Right ventricle myocardium superior (tissue), 1 donor: ENCODE results near the gene CLDND1. TPM values are rescaled to one million over a fixed set of nuclear protein-coding genes. Genes with fewer than 3 reads are reported as not detected.
"Not testable (repeated sequence)": the region's sequence is repeated elsewhere in the genome, so short reads cannot be mapped to it uniquely, and the experiment has no call there.

Source experiments
- ATAC-seq: fragments of 200-7000 bp; cut with Tn5 transposase; one replicate; pipeline ENCODE4 v1.9.1; 2020; ENCODE audit warnings: mild to moderate bottlenecking; ENCODE audit not compliant: poor library complexity
- DNase-seq: peaks from one replicate; pipeline ENCODE4 v3.0.0-alpha.2; 2020
- intact Hi-C: fragments of 100-400 bp; cut with DNase I; formaldehyde crosslinking; loops from one replicate; pipeline ENCODE4 v1.11.2; 2022
- long read RNA-seq: library from polyadenylated mRNA; unstranded; transcript quantifications from one replicate; pipeline ENCODE4 v2.0.0, GENCODE V29; 2021
- total RNA-seq: library from RNA; stranded (reverse); fragmentation: NEBNext Ultra II Directional; extraction: Animal tissue kit (Norgen Biotek cat#: 25700); gene quantifications from one replicate; pipeline ENCODE4 v1.2.1, GENCODE V29; 2021
- donor health status: DM: no; HTN: yes; CAD: no; lungs with severe emphysema.

CLDND1 gene
- total RNA-seq = 72.5 TPM
- long read RNA-seq, transcript CLDND1-223 (4 exons, 642 nt) = minor isoform, 8 of 114 reads
- long read RNA-seq, transcript CLDND1-201 (5 exons, 2,161 nt) = major isoform, 64 of 114 reads
- long read RNA-seq, partial matches to known transcripts = 5 of 114 reads
- long read RNA-seq, other reads (novel, unspliced or antisense) = 27 of 114 reads

GRCh38 chr3:98522544-98523281, at the start of gene CLDND1:
Gene CLDND1 (minus strand): TSS chr3:98522902. CDS start chr3:98521424, 1,478 bp downstream.
- intact Hi-C loops = no loop called here
- DNase-seq (peak; percentile 99), ATAC-seq (peak; percentile 100)

DNA sequence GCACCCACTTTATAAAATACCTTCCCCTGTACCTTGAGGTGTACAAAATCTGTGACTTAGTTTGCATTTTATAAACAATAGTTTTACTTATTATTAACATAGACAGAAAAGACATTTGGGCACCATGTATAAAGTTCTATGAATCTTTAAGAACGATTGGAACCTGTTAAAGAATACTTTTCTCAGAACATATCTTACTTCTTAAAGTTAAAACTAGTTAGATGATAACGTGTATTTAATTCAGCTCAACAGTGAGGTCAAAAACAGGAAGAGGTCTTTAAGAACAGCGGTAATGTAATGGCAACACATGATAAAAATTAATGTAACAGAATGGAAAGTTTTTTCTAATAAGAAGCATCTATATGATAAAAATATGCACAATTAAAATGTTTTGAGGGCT, 45.7 kb upstream of the CLDND1 start:
- ATAC-seq = no peak
- intact Hi-C loops = no loop called here
- no peak for DNase-seq

GRCh38 chr3:98567666-98568270, 45.1 kb upstream of the CLDND1 start:
- intact Hi-C loops = no loop called here
- ATAC-seq = no peak

GRCh38 chr3:98565843-98566242, 43.1 kb upstream of the CLDND1 start:
- ATAC-seq = no peak
- intact Hi-C loops = no loop called here

More at GRCh38 chr3:98567666-98568270, 45.1 kb upstream of the CLDND1 start:
- no peak for DNase-seq

DNA sequence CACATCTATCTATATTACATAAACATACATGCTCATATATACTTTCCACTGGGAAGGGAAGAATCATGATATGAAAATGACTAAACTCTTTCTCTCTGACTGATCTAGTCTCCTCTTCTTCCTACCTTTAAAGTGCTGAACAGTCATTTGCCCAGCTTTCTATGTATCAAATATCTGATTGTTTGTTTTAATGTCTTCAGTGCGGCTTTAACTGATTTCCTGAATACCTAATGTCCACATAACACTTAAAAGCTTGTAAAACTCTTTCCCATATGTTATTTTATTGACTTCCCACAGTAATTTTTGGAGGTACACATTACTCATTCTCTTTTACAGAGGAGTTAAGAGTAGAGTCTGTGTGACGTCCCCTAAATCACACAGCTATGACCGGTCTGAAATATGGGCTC, 42.5 kb upstream of the CLDND1 start:
- DNase-seq (no peak), ATAC-seq (no peak)
- intact Hi-C loops = no loop called here

More at GRCh38 chr3:98565843-98566242, 43.1 kb upstream of the CLDND1 start:
- DNase-seq = no peak

DNA sequence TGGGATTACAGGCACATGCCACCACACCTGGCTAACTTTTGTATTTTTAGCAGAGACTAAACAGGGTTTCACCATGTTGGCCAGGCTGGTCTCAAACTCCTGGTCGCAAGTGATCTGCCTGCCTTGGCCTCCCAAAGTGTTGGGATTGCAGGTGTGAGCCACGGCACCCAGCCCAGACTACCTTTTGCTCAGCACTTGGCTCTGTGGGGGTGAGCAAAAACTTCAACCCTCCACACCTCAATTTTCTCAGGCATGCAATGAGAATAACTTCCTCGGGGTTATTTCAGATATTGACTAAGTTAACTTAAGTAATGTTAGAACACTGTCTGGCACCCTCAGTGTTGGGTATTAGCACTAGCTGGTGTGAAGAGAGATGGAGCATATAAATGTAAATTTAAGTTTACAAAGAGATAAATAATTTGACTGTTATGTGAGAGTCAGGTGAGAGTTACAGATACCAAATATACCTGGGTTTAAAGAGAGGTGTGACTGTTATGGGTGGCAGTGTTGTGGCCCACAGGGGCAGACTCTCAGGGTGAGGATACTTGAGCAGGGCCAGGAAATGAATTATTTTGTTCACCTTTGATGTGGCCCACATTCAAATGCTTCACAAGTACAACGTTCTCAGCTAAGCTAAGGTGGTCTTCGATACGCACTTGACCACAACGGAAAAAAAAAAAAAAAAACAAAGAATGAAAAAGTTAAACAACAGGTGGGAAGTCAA, 41.7 kb upstream of the CLDND1 start:
- intact Hi-C loops = no loop called here
- DNase-seq (no peak), ATAC-seq (no peak)

GRCh38 chr3:98563661-98564281, 41.1 kb upstream of the CLDND1 start:
- intact Hi-C loops = no loop called here
- ATAC-seq (no peak), DNase-seq (no peak)

DNA sequence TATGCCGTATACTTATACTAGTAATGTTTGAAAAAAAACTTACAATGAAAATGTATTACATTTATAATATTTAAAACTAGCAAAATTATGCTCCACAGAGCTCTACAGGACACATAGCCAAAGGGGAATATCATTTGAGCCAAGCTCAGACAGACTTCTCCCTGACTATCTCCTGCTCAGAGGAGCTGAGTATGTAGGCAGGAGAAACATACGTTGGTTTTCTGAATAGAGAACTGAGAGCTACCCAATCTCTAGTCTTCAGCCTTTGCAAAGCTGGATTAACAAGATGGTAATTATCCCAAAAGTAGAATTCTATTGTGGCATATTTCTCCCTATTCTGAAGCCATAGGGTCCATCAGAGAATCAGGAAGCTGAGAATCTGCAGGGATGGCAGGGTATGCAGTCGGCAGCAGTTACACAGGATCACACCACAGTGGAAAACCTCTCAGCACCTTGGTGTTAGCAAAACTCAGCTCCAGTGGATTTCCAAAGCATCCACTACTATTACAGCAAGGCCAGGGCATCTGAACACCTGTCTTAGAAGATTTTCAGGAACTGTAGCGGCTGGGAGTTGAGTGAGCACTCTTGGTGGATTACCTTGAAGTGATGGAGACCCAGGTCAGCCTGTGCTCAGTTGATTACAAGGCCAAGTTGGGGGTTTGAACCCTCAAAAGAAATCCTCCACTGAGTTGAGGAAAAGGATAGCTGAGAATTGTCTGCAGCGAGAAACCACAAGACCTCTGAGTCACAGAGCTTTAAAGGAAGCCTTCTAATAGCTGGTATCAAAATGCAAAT, 39.2 kb upstream of the CLDND1 start:
- no peak for ATAC-seq
- no peak for DNase-seq
- intact Hi-C loops = no loop called here

- intact Hi-C loops = no loop called here
- ATAC-seq (no peak), DNase-seq (no peak)
Measured at GRCh38 chr3:98560911-98561310, 38.2 kb upstream of the CLDND1 start.

DNA sequence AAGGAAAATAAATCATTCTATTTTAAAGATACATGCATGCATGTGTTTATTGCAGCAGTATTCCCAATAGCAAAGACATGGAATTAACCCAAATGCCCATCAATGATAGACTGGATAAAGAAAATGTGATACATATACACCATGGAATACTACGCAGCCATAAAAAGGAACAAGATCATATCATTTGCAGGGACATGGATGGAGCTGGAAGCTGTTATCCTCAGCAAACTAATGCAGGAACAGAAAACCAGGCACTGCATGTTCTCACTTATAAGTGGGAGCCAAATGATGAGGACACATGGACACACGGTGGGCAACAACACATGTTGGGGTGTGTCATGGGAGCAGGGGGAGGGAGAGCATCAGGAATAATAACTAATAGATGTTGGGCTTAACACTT, 37.1 kb upstream of the CLDND1 start:
- intact Hi-C loops, ATAC-seq: not testable (repeated sequence)

DNA sequence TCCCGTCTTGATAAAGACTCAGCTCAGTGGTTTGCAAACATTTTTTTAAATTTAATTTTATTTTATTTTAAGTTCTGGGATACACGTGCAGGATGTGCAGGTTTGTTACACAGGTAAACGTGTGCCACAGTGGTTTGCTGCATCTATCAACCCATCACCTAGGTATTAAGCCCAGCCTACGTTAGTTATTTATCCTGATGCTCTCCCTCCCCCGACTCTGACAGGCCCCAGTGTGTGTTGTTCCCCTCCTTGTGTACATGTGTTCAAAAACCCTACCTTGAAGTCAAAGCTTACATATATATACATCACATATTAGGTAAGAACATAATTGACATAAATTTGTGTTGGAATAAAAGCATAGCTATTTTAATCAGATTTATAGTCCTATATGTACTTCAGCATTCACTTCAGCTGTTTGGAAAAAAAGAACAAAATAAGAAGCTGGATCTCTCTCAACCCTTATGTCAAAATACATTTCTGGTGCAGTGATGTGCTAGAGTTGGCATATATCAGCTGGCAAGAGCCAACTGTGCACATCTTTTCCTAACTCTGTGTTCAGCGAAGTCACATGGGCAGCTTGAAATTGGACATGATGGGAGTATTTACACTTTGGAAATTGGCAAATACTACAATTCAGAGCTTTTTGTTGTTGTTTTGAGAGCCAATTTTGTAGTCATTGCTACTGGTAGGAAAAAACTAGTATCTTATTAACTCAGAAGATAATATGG, 35.6 kb upstream of the CLDND1 start:
- intact Hi-C loops = no loop called here
- ATAC-seq (no peak), DNase-seq (no peak)

More for the DNA sequence above, 37.1 kb upstream of the CLDND1 start:
- not testable (repeated sequence) for DNase-seq

GRCh38 chr3:98557324-98558010, 34.8 kb upstream of the CLDND1 start:
- no peak for ATAC-seq
- no peak for DNase-seq
- intact Hi-C loops = no loop called here

GRCh38 chr3:98556164-98557130, 33.7 kb upstream of the CLDND1 start:
- DNase-seq (no peak), ATAC-seq (no peak)
- intact Hi-C loops = no loop called here

DNA sequence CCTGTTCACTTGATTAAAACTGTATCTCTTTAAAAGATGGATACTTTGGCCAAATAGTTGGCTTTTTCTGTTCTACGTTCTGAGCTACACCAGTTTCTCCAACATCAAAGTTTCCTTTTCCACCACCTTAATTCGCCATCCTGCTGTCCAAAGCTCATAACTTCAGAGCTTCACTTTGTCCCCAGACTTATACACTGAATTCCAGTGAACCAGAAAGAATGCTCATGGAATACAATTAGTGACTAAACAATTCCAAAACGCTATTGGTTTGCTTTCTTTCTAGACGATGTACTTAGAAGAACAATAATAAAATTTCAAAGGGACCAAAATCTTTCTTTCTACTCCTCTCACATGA, 32.3 kb upstream of the CLDND1 start:
- ATAC-seq = no peak
- intact Hi-C loops = no loop called here

DNA sequence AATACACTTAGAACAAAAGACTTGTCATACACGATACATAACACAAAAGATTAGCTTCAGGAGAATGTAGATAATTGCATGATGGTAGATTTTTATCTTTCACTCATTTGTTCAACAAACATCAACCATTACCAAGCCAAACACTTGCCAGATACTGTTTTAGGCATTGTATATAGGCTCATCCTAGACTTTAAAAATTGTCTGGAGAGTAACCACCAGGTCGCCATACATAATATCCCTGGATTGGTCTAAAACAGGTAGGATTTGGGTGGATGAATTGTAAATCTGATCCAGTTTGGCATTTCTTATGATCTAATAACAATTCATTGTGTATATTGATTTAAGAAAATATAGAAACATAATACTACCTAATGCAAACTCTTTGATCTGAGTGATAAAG, 31.9 kb upstream of the CLDND1 start:
- intact Hi-C loops = no loop called here
- ATAC-seq = no peak
- no peak for DNase-seq

More for the DNA sequence above, 32.3 kb upstream of the CLDND1 start:
- DNase-seq = no peak

DNA sequence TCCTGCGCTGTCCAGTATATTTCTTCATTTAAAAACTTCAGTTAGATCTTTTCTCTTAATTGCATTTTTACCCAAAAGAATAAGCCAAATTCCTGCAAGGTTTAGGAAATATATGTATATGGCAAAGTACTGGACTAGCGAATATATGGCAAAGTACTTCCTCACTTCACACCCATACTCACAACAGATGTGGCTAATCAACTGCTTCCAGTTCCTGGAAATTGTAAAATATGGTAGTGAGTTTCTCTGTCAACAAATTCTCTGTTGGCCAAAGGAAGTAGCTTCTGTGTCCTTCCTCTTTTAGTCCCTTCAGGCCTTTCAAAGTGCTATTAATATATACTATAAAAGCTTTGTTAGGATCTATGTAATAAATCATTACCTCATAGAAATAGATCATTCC, 31.1 kb upstream of the CLDND1 start:
- ATAC-seq = peak; percentile 15
- DNase-seq = no peak
- intact Hi-C loops = no loop called here
